GM12878 (cell line): ENCODE data around the gene FRYL. TPM values are rescaled to one million over a fixed set of nuclear protein-coding genes. Genes with fewer than 3 reads are reported as not detected.

Experiments
- ATAC-seq: fragments of 200-7000 bp; cut with Tn5 transposase; 3 replicates; pipeline ENCODE4 v1.9.1; 2020; ENCODE audit warnings: mild to moderate bottlenecking, moderate library complexity
- BruUV-seq: library from RNA; stranded (reverse); fragments of 400-500 nt; replicated peaks from 2 replicates; lab custom pipeline; 2021; lab: Mats Ljungman, UMichigan
- CTCF ChIA-PET: fragments of 300-600 bp; sonication (Branson Sonifier 250); formaldehyde crosslinking; extraction: SDS; loops from one replicate; lab custom pipeline; 2021; ENCODE audit warnings: inconsistent platforms; lab: Yijun Ruan, JAX
- POLR2A ChIA-PET: fragments of 350-600 bp; formaldehyde crosslinking; extraction: SDS; loops from one replicate; lab custom pipeline; 2021; ENCODE audit warnings: inconsistent platforms; lab: Charles Lee
- RAD21 ChIA-PET: fragments of 300-600 bp; sonication (Branson Sonifier 250); formaldehyde crosslinking; loops from one replicate; lab custom pipeline; 2023; ENCODE audit warnings: antibody characterized with exemption; ENCODE audit not compliant: unreplicated experiment; lab: Charles Lee
- SMC1A ChIA-PET: fragments of 300-600 bp; sonication (Branson Sonifier 250); formaldehyde crosslinking; loops from one replicate; lab custom pipeline; 2023; ENCODE audit not compliant: unreplicated experiment, uncharacterized antibody; lab: Charles Lee
- DNase-seq: peaks from one replicate; pipeline ENCODE4 v3.0.0-alpha.2; 2011; ENCODE audit warnings: low read depth, low spot score
- FAIRE-seq: peaks from 3 replicates; lab custom pipeline; 2011; peaks lifted over from hg19 to GRCh38; lab: Jason Lieb, UNC
- H2AFZ ChIP-seq: 2 replicates; pipeline ENCODE4 v1.6.0; 2011; ENCODE audit warnings: low read depth, low read length, control low read depth; ENCODE audit not compliant: control insufficient read depth
- H3K27ac ChIP-seq: 2 replicates; pipeline ENCODE4 v1.5.1; 2011; ENCODE audit warnings: control low read depth; ENCODE audit not compliant: control insufficient read depth, insufficient read depth
- H3K27me3 ChIP-seq, 2 experiments: replicated peaks in 1 of 2; 2 replicates each; pipeline versions ENCODE4 v1.6.0 to v1.6.1; 2011; ENCODE audit warnings: low read length in 1 of 2; ENCODE audit not compliant: control insufficient read depth in 2 of 2, insufficient read depth in 2 of 2
- H3K36me3 ChIP-seq, 2 experiments: 2 replicates each; pipeline ENCODE4 v1.5.1; 2011; ENCODE audit warnings: low read length in 1 of 2; ENCODE audit not compliant: control insufficient read depth in 2 of 2, insufficient read depth in 2 of 2
- H3K4me1 ChIP-seq: 2 replicates; pipeline ENCODE4 v1.6.1; 2011; ENCODE audit warnings: mild to moderate bottlenecking, low read length, moderate library complexity, mixed read lengths; ENCODE audit not compliant: control insufficient read depth, insufficient read depth
- H3K4me2 ChIP-seq: 2 replicates; pipeline ENCODE4 v1.6.0; 2011; ENCODE audit warnings: control low read depth; ENCODE audit not compliant: control insufficient read depth, insufficient read depth
- H3K4me3 ChIP-seq: fragments of 200-600 bp; sonication (generic); 2 replicates; pipeline ENCODE4 v1.5.1; 2016
- H3K79me2 ChIP-seq: 2 replicates; pipeline ENCODE4 v1.6.0; 2011; ENCODE audit warnings: low read length; ENCODE audit not compliant: control insufficient read depth, insufficient read depth
- H3K9ac ChIP-seq: 2 replicates; pipeline ENCODE4 v1.8.0; 2011; ENCODE audit warnings: low read length, control low read depth, mixed read lengths; ENCODE audit not compliant: control insufficient read depth, insufficient read depth
- H3K9me3 ChIP-seq: replicated peaks from 3 replicates; pipeline ENCODE4 v1.5.1; 2011; ENCODE audit warnings: mild to moderate bottlenecking, low read length; ENCODE audit not compliant: control insufficient read depth, insufficient read depth
- H4K20me1 ChIP-seq: 2 replicates; pipeline ENCODE4 v1.6.0; 2011; ENCODE audit not compliant: control insufficient read depth, insufficient read depth
- CBX5 ChIP-seq: sonication (generic); IDR thresholded peaks from 2 replicates; pipeline ENCODE4 v1.6.1; 2016; ENCODE audit warnings: low read depth, moderate library complexity, mild to moderate bottlenecking, inconsistent platforms
- CEBPB ChIP-seq, 2 experiments: fragments of 150-350 bp in 1 of 2; IDR thresholded peaks; 2 replicates each; pipeline ENCODE4 v1.6.1; 2012 to 2014; ENCODE audit warnings: low read depth in 2 of 2, low read length in 2 of 2, borderline replicate concordance in 1 of 2, inconsistent platforms in 1 of 2
- HDAC2 ChIP-seq: fragments of 200-600 bp; sonication (generic); IDR thresholded peaks from 2 replicates; pipeline ENCODE4 v1.6.1; 2017
- JUNB ChIP-seq: IDR thresholded peaks from 2 replicates; pipeline ENCODE4 v1.6.1; 2016; ENCODE audit warnings: antibody characterized with exemption, mild to moderate bottlenecking
- MYB ChIP-seq: fragments of 150-350 bp; IDR thresholded peaks from 2 replicates; pipeline ENCODE4 v1.6.1; 2014; ENCODE audit warnings: mild to moderate bottlenecking, low read depth, low read length, borderline replicate concordance
- ZBED1 ChIP-seq: IDR thresholded peaks from 2 replicates; pipeline ENCODE4 v1.6.1; 2016; ENCODE audit warnings: borderline replicate concordance
- WGBS: methylation state at CpG from one replicate; pipeline ENCODE4 v1.1.6; 2016; ENCODE audit warnings: low lambda C conversion rate; ENCODE audit not compliant: insufficient replicate concordance, insufficient coverage; ENCODE audit errors: missing lambda C conversion rate; 5-methylcytosine and 5-hydroxymethylcytosine counted together
- in situ Hi-C: fragments of 300-500 bp; cut with MboI; formaldehyde crosslinking; loops from 9 replicates; pipeline ENCODE4 v1.14.3; 2018; ENCODE audit warnings: mixed read lengths
- intact Hi-C: fragments of 100-400 bp; cut with micrococcal nuclease; formaldehyde crosslinking; loops from one replicate; pipeline ENCODE4 v1.14.2; 2022; ENCODE audit not compliant: unreplicated experiment
- polyA plus RNA-seq, 11 experiments: library from polyadenylated mRNA; depleted of rRNA in 4 of 11; unstranded in 6 of 11; stranded (reverse) in 5 of 11; fragments of >200 nt; fragmentation: Nextera tagmentation in 4 of 11; fragmentation: Illumina TruSeq in 1 of 11; extraction: Ambion mirVana in 4 of 11; extraction: Trizol in 1 of 11; gene quantifications; 1 replicate in 1 of 11; 2 replicates in 10 of 11; pipeline versions ENCODE4 v1.2.1 to v1.2.3, GENCODE V29; 2011 to 2016; ENCODE audit warnings: inconsistent platforms in 2 of 11, missing spikeins in 2 of 11, low read depth in 1 of 11
- total RNA-seq, 4 experiments: library from RNA; depleted of rRNA in 3 of 4; stranded (reverse); fragments of >200 nt in 3 of 4; fragmentation: Illumina TruSeq in 1 of 4; extraction: Trizol in 1 of 4; gene quantifications; 2 replicates each; pipeline versions ENCODE4 v1.2.1 to v1.2.3, GENCODE V29; 2013 to 2021
- TF ChIP-seq, protein P1 (sequence below): IDR thresholded peaks from 2 replicates; pipeline ENCODE4 v1.6.1; 2012; ENCODE audit warnings: low read length, inconsistent platforms
- TF ChIP-seq, protein P2 (sequence below): IDR thresholded peaks from 2 replicates; pipeline ENCODE4 v1.6.1; 2011; ENCODE audit warnings: borderline replicate concordance, low read depth, mild to moderate bottlenecking, moderate library complexity, mixed read lengths, low read length; ENCODE audit not compliant: insufficient read depth; ENCODE audit errors: extremely low read length
- TF ChIP-seq, protein P3 (sequence below): fragments of 450-650 bp; IDR thresholded peaks from 2 replicates; pipeline ENCODE4 v1.6.1; 2017; ENCODE audit warnings: mild to moderate bottlenecking, moderate library complexity

FRYL gene
- total and polyA plus RNA-seq, 10 of the 15 experiments (the other 5 are each of a cell fraction or from before 2014, with no cell fraction given): 10.3 to 50.6 (median 28.7) TPM

DNA sequence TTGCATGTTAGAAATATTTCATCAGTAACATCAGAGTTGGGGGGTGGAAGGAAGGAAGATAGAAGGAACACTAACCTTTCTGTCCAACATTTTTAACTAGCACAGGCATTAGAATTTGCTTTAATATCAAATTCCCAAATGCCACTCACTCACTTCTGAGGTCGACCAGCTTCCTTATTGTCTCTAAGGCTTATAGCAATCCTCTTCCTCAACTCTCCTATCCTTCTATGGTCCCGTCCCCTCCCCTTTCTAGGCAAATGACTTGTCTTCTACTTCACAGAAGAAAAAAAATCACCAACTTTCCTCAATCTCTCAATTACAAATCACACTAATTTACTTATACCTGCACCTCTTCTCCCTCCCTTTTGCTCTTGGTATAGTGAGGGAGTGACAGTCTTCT is 189.2 kb downstream of the FRYL start:
- ChIA-PET SMC1A (no interaction called here), CTCF (no interaction called here), POLR2A (no interaction called here), RAD21 (no interaction called here)
- Histone ChIP-seq H4K20me1 (no peaks in the 10 kb centered on the region), H3K79me2 (no peaks in the 10 kb centered on the region), H3K4me1 (peaks cover 7% of the 10 kb centered on the region), H3K36me3 (peaks cover 3 to 18% of the 10 kb centered on the region in 2 experiments), H2AFZ (no peak overlapping the region), H3K4me2 (no peak overlapping the region), H3K4me3 (no peak overlapping the region), H3K27me3 (no peaks in the 10 kb centered on the region), H3K27ac (no peak overlapping the region), H3K9me3 (no peaks in the 10 kb centered on the region), H3K9ac (no peak overlapping the region)
- TF ChIP-seq JUNB (no peak), CBX5 (no peak), MYB (no peak)
- intact Hi-C loops: no loop called here
- FAIRE-seq (no peak), DNase-seq (no peak), ATAC-seq (no peak)
- WGBS: 78% methylated on average over 2 of the region's 2 CpGs
- in situ Hi-C loops: no loop called here
- BruUV-seq: no TSS peak

DNA sequence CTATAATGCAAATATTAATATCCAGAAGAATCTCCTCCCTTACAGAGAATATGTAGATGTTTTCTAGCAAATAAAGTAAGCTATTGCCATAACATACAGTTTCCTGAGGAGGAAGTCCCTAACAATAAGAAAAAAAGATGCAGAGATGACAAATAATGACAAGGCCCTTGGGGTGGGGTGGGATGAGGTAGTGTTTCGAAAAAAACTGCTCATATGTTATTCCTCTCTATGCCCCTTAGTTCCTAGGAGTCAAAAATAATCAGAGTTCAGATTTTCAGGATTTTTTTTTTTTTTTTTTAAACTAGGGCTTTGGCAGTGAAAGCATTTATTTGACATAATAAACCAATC is 191.0 kb downstream of the FRYL start:
- ChIA-PET SMC1A (no interaction called here), CTCF (no interaction called here), RAD21 (no interaction called here), POLR2A (no interaction called here)
- intact Hi-C loops (no loop called here), in situ Hi-C loops (no loop called here)
- no peak overlapping the region for H3K9ac ChIP-seq
- H3K9me3 ChIP-seq: no peaks in the 10 kb centered on the region
- H3K4me3 ChIP-seq: no peak overlapping the region
- no peak for ATAC-seq
- no peaks in the 10 kb centered on the region for H4K20me1 ChIP-seq
- peaks cover 7% of the 10 kb centered on the region for H3K4me1 ChIP-seq
- no peak overlapping the region for H3K27ac ChIP-seq
- no peaks in the 10 kb centered on the region for H3K27me3 ChIP-seq
- H3K36me3 ChIP-seq: peaks cover 2 to 21% of the 10 kb centered on the region in 2 experiments
- 93% methylated on average over 1 of the region's 1 CpG for WGBS
- no peaks in the 10 kb centered on the region for H3K79me2 ChIP-seq
- FAIRE-seq: no peak
- no peak for DNase-seq
- BruUV-seq: no TSS peak
- H2AFZ ChIP-seq: no peak overlapping the region
- H3K4me2 ChIP-seq: no peak overlapping the region
- TF ChIP-seq, protein P1, sequence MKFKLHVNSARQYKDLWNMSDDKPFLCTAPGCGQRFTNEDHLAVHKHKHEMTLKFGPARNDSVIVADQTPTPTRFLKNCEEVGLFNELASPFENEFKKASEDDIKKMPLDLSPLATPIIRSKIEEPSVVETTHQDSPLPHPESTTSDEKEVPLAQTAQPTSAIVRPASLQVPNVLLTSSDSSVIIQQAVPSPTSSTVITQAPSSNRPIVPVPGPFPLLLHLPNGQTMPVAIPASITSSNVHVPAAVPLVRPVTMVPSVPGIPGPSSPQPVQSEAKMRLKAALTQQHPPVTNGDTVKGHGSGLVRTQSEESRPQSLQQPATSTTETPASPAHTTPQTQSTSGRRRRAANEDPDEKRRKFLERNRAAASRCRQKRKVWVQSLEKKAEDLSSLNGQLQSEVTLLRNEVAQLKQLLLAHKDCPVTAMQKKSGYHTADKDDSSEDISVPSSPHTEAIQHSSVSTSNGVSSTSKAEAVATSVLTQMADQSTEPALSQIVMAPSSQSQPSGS: no peak
- no peak for TF ChIP-seq HDAC2
- TF ChIP-seq CEBPB (IDR thresholded peaks at IDR 0.05; ENCODE audit: borderline replicate concordance in 1 of 2, low read depth in 2 of 2, low read length in 2 of 2): no peak
- TF ChIP-seq, protein P2, sequence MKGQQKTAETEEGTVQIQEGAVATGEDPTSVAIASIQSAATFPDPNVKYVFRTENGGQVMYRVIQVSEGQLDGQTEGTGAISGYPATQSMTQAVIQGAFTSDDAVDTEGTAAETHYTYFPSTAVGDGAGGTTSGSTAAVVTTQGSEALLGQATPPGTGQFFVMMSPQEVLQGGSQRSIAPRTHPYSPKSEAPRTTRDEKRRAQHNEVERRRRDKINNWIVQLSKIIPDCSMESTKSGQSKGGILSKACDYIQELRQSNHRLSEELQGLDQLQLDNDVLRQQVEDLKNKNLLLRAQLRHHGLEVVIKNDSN: no peak
- no peak for TF ChIP-seq ZBED1
- TF ChIP-seq, protein P3, sequence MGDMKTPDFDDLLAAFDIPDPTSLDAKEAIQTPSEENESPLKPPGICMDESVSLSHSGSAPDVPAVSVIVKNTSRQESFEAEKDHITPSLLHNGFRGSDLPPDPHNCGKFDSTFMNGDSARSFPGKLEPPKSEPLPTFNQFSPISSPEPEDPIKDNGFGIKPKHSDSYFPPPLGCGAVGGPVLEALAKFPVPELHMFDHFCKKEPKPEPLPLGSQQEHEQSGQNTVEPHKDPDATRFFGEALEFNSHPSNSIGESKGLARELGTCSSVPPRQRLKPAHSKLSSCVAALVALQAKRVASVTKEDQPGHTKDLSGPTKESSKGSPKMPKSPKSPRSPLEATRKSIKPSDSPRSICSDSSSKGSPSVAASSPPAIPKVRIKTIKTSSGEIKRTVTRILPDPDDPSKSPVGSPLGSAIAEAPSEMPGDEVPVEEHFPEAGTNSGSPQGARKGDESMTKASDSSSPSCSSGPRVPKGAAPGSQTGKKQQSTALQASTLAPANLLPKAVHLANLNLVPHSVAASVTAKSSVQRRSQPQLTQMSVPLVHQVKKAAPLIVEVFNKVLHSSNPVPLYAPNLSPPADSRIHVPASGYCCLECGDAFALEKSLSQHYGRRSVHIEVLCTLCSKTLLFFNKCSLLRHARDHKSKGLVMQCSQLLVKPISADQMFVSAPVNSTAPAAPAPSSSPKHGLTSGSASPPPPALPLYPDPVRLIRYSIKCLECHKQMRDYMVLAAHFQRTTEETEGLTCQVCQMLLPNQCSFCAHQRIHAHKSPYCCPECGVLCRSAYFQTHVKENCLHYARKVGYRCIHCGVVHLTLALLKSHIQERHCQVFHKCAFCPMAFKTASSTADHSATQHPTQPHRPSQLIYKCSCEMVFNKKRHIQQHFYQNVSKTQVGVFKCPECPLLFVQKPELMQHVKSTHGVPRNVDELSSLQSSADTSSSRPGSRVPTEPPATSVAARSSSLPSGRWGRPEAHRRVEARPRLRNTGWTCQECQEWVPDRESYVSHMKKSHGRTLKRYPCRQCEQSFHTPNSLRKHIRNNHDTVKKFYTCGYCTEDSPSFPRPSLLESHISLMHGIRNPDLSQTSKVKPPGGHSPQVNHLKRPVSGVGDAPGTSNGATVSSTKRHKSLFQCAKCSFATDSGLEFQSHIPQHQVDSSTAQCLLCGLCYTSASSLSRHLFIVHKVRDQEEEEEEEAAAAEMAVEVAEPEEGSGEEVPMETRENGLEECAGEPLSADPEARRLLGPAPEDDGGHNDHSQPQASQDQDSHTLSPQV: no peak
